ENCODE measurements around the gene CAPN9.

The CAPN9 gene

GRCh38 chr1:230797376-230797920 lies 50.3 kb downstream of the CAPN9 start:
- DNase-seq (ENCODE audit: low read depth, low spot score) = no peak

DNA sequence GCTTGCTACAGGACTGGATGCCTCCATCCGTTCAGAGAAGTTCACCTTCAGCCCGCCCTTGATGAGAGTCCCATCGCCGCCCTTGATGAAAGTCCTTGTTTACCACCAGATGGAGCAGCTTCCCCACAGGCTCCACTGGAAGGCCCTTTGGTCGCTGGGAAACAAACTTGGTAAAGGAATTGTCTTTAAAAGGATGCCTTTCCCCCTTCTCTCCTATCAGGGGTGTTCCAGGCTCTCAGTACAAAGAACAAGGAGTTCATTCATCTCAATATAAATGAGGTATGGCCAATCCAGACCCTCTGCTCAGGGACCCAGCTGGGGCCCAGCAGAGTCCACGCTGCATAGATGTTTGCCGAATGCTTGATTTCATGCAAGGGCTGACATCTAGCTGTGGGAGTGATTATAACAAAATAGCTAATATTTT lies 50.8 kb downstream of the CAPN9 start:
- peak; percentile 87 for DNase-seq (ENCODE audit: low read depth, low spot score)

DNA sequence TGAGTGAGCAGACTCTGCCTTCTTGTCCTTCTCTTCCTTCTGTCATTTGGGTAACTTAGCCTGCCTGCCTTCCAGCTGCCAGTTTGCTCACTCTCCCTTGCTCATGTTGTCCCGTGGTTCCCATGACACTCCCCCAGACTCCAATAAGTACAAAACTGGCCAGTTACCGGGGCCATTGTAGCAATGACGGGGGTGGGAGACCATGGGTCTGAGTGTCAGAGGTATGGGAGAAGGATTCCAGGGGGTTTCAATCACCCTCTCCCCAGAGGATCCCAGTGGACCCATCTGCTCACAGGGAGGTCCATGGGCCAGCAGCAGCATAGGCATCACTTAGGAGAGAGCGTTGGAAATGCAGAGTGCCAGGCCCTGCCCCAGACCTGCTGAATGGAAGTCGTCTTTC lies 51.3 kb downstream of the CAPN9 start:
- no peak for DNase-seq (ENCODE audit: low read depth, low spot score)

DNA sequence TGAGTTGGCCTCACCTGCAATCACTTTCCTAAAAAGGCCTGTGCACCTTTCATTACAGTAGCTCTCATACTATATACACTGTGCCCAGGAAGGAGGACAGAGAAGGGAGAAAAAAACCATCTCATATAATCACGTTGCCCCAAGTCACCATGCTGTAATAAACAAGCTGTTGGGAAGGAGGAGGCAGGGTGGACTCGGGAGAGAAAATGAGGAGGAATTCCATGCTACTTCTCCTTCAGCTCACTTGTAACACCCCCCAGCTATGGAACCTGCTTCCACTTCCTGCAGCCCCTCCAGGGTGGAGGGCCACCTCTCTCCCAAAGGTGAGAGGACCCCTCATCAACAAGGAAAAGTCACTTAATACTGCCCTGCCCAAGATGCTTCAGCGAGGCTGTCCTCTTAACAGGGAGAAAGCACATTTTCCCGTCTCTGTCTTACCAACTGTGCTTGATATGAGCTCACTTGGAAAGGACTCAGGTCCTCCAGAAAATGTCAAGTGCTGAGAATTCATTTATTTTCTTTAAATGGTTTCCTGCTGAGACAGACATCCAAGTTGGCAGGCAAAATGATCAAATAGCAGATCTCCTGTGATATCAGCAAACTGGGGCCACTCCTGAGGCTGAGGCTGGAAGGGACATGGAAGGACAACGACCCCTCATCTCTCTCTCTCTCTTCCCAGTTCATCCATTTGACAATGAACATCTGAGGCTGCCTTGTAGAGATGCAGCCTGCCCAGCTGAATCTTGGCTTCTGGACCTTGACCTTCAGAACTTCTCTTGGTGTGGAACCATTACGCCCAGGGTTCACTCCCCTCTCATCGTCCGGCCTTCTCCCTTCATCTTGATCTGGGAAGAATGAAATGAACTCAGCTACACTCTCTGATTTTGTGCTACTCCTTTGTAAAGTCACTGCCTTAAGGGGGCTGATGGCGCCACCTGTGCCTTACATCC lies 54.0 kb downstream of the CAPN9 start:
- no peak for DNase-seq (ENCODE audit: low read depth, low spot score)

DNA sequence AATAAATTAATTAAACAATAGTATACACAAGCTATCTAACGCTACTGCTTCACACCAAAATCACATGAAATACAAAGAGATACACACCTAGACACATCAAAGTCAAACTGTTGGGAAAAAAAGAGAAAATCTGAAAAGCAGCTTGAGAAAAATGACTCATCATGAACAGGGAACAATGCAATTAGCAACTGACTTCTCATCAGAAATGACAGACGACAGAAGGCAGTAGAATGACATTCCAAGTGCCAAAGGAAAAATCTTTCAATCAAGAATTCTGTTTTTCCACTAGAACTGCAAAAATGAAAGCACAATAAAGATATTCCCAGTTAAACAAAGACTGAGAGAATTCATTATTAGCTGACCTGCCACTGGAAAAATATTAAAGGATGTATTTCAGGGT lies 57.2 kb downstream of the CAPN9 start:
- DNase-seq (ENCODE audit: low read depth, low spot score) = no peak

DNA sequence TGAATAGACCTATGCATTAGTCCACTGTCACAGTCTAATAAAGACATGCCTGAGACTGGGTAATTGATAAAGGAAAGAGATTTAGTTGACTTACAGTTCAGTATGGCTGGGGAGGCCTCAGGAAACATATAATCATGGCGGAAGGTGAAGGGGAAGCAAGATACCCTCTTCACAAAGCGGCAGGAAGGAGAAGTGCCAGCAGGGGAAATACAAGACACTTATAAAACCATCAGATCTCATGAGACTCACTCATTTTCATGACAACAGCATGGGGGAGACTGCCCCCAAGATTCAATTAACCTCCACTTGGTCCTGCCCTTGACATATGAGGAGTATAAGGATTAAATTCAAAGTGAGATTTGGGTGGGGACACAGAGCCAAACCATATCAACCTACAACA lies 59.4 kb downstream of the CAPN9 start:
- DNase-seq (ENCODE audit: low read depth, low spot score) = no peak

DNA sequence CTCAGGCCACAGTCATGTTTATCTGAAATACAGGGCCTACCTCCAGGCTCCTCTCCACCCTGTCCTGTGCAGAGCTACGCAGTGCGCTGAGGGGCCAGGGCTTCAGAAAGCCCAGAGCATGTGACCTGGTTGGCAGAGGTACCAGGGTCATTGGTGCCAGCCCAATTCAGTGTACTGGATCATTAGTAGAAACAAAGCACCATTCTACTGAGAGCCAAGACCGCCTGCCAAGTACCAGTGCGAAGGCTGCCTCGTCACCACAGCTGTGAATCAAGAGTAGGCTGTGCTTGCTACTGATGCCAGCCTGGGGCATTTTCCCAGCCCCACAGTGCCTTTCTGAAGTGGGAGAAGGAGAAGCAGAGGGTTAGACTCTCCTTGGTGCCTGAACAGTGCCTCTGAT lies 59.8 kb downstream of the CAPN9 start:
- peak; percentile 39 for DNase-seq (ENCODE audit: low read depth, low spot score)

DNA sequence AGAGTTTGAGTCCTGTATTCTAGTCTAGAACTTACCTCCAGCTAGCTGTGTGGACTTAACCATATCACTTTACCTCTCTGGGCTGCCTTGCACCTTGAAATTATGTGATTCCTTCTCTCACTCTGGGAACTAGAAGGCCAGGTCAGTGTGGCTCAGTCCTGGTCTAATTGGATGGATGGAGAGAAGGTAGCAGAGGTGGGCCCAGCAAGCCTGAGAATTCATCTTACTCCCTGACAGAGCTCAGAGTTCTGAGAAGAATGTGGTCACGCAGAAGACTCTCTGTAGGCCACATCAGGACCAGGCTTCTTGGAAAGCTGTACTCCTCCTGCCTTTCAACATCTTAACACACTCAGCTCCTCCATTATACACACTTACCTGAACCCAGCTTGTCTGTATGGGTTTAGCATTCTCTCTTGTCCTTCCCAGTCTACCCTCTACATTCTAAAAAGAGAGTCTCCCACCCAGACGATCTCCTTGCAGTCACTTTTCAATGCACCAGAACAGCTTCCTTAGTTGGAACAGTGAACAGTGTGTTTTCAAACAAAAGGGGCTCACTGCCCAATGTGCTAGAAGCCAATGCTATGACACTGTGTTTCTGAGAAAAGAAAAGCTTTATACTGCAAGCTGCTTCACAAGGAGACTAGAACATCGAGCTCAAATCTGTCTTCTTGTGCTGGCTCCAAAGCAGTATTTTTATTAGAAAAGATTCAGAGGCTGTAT lies 60.5 kb downstream of the CAPN9 start:
- no peak for DNase-seq (ENCODE audit: low read depth, low spot score)

DNA sequence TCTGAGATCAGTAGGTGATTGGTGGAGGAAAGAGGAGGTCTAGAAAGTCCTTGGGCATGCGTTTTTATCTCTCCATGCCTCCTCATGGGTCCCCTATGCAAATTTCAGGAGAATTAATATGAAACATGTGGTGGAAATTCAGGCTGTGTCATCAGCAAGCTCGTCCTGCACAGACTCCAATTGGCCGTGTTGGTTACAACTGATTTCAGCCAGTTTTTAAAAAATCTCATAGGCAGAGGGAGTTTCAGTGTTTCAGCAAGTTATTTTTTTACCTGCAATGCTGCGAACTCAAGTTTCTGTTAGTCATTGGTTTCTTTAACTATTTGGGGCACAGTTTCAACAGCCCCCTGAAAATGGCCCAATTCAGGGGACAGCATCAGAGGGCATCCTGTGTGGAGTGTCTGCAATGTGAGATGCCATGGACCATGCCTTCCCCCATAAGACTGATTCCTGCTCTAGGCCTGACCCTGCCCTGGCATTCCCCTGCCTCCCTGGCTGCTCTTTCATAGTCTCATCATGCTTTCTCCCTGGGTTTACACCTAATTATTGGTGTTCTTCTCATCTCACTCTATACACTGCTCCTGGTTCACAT lies 61.2 kb downstream of the CAPN9 start:
- no peak for DNase-seq (ENCODE audit: low read depth, low spot score)

- no peak for DNase-seq (ENCODE audit: low read depth, low spot score)
Observed at GRCh38 chr1:230809256-230809990, 62.2 kb downstream of the CAPN9 start.

GRCh38 chr1:230812568-230812967 lies 65.4 kb downstream of the CAPN9 start:
- DNase-seq (ENCODE audit: low read depth, low spot score) = no peak

GRCh38 chr1:230814949-230815692 lies 67.9 kb downstream of the CAPN9 start:
- DNase-seq (ENCODE audit: low read depth, low spot score) = no peak

GRCh38 chr1:230816018-230816417 lies 68.8 kb downstream of the CAPN9 start:
- no peak for DNase-seq (ENCODE audit: low read depth, low spot score)

DNA sequence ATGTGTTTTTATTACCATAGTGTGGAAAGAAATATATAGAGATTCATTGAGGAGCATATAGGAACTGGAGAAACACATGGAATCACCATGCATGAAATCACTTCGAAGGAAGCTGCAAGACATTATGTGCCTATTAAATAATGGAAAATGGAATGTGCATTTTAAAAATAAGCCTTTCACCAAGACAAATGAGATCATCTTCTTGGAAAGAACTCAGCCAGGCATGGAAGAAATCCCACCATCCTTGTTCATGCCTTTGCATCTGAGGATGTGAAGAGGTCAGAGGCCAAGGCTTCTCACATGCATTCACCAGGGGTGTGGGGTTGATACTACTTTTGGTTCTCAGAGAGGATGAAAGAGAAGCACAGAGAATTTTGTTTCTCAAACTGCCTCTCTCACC lies 71.2 kb downstream of the CAPN9 start:
- no peak for DNase-seq (ENCODE audit: low read depth, low spot score)

- DNase-seq (ENCODE audit: low read depth, low spot score) = no peak
Observed at GRCh38 chr1:230818901-230819300, 71.7 kb downstream of the CAPN9 start.

- DNase-seq (ENCODE audit: low read depth, low spot score) = no peak
Observed at GRCh38 chr1:230819976-230820375, 72.8 kb downstream of the CAPN9 start.

DNA sequence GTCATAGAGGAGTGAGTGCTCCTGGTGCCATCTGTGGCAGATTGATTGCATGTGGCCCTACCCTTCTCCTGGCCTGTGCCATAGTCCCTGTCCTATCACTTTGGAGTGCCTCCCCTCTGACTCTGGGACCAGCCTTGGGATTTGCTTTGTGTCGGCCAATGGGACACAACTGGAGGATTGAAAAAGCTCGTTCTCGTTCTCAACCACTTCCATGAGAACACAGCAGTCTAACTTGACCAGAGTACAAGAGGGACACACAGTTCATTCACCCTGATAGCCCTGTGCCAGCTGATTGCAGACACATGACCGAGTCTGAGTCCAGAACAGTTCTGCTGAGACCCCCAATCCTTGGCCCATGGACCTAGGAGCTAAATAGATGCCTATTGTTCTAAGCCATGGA lies 73.4 kb downstream of the CAPN9 start:
- DNase-seq (ENCODE audit: low read depth, low spot score) = no peak

DNA sequence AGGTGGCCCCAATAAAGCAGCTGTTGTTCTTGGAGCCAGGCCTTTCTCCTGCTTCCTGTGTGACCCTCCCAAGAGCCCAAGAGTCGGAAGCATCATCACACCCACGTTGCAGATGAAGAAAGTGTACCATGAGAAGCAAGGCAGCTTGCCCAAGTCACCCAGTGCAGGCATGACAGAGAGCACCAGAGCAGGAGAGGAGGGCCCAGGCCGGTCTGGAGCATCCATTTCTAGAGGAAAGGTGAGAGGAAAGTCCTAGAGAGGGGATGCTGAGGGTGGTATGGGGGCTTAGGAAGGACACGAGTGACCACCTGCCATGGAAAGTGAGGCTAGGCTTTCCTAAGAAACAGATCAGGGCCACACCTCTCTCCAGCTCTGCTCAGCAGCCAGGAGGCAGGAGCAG lies 74.2 kb downstream of the CAPN9 start:
- DNase-seq (ENCODE audit: low read depth, low spot score) = no peak

DNA sequence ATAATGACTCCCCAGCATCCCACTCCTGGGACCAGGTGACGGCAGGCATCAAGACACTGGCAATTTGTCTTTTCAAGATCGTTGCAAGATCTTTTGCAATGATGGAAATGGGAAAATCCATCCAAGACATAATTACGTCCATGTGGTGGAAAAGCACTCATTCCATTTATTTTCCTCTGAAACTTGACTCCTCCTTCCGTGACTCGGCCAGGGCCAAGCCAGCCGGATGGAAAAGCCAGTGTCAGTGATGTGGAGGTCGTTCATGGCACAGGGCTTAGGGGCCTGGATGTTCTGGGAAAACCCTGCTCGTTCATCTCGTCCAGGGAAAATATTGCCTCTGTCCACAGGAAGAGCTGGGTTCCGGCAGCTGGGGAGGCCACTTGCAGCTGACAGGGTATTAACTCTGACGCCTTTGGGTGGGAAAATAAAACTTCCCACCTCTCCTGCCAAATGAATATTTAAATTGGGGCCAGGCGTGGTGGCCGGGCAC lies 74.9 kb downstream of the CAPN9 start:
- DNase-seq (ENCODE audit: low read depth, low spot score) = no peak

DNA sequence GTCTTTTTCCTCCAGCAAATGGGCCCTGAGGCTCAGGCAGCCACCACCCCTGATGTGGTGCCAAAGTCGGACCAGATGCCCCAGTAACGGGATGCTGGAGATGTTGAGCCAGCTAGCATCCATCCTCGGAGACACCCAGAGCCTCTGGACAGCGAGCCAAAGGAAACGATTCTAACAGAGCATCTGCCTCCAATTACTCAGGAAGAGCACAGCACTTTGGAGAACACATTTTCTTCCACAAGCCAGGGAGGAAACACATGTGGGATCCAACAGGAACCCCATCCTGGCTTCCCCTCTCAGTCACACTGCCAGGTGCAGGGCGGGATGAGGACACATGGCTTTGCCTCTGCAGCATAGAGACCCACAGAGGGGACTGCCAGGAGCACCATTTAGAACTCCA lies 76.2 kb downstream of the CAPN9 start:
- DNase-seq (ENCODE audit: low read depth, low spot score) = no peak

DNA sequence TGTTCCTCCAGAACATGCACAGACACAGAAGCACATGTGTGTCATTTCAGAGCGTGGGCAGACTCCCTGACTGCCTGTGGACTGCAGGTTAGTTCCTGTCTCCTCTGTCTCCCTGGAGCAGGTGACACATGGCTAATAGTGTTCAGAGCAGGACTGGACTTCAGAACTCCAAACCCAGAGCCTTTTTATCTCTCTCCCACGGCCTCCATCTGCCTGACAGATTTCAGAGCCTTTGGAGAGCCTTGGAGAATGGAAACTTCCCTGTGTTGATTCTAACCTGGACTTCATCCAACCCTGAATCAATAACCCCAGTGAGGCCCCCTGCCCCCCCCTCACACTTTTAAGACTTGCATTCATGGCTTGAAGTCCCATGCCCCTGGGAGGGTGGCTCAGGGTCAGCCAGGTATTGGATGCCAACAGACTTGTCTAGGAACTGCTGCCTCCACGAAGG lies 76.8 kb downstream of the CAPN9 start:
- no peak for DNase-seq (ENCODE audit: low read depth, low spot score)
